ENCODE data around the gene HDAC4. TPM values are rescaled to one million over a fixed set of nuclear protein-coding genes. Genes with fewer than 3 reads are reported as not detected.
A peak's percentile ranks its signal among the peaks of the same experiment; 100 is the strongest.

Gene HDAC4
- polyA plus RNA-seq, 2 of the 4 experiments (the other 2 are of a cell fraction) = 8.6 to 10.4 TPM

DNA sequence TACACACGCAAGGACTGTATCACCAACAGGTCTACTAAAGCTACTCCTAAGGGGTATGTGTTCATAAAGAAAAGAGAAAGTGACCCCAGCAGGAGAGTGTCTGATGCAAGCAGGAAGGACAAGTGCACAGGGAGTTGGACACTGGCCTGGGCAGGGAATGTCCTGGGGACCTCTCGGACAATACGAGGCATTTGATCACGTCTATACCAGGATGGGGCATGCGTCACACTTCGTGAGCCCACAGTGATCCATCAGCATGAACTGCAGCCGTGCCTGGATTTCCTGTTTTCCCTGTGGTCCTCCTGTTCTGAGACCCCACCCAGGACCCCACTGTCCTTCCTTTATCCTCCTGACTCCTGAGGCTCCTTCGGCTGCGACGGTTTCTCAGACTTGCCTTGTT, 113.9 kb downstream of the HDAC4 start:
- ATAC-seq (peak in 1 of 2 experiments; percentile 34; a peak in 2 of 6 replicates), FAIRE-seq (no peak), DNase-seq (ENCODE audit: low read depth in 1 of 2, low spot score in 1 of 2) (no peak)
- H3K9me3 ChIP-seq = no peaks in the 10 kb centered on the region
- no peak overlapping the region for H3K4me3 ChIP-seq
- H3K4me2 ChIP-seq = no peak overlapping the region
- H3K27ac ChIP-seq = peak overlapping the region in 1 of 2 experiments; percentile 45; a peak in 3 of 6 replicates
- 98% methylated on average over 10 of the region's 10 CpGs for WGBS (ENCODE audit: missing lambda C conversion rate)
- ChIA-PET POLR2A (no interaction called here), CTCF (no interaction called here)
- peaks cover 30% of the 10 kb centered on the region for H3K4me1 ChIP-seq
- TF ChIP-seq HEYL (CRISPR knock-in tag; IDR thresholded peaks at IDR 0.05) (no peak), FOXS1 (CRISPR knock-in tag; IDR thresholded peaks at IDR 0.05) (no peak), CHD4 (IDR thresholded peaks at IDR 0.05; ENCODE audit: borderline replicate concordance) (no peak), ATOH8 (CRISPR knock-in tag; IDR thresholded peaks at IDR 0.05; ENCODE audit: low read depth) (no peak), HDAC2 (IDR thresholded peaks at IDR 0.05) (no peak), NFE2L2 (conservative IDR thresholded peaks at IDR 0.05; ENCODE audit: low read length) (no peak), HMGXB4 (CRISPR knock-in tag; IDR thresholded peaks at IDR 0.05; ENCODE audit: borderline replicate concordance) (no peak), HOXB5 (CRISPR knock-in tag; IDR thresholded peaks at IDR 0.05) (no peak), POLR2A (IDR thresholded peaks at IDR 0.05; ENCODE audit: low read length) (no peak)
- TF ChIP-seq, protein P1, sequence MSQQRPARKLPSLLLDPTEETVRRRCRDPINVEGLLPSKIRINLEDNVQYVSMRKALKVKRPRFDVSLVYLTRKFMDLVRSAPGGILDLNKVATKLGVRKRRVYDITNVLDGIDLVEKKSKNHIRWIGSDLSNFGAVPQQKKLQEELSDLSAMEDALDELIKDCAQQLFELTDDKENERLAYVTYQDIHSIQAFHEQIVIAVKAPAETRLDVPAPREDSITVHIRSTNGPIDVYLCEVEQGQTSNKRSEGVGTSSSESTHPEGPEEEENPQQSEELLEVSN (IDR thresholded peaks at IDR 0.05; ENCODE audit: borderline replicate concordance, low read depth) = no peak
- TF ChIP-seq, protein P2, sequence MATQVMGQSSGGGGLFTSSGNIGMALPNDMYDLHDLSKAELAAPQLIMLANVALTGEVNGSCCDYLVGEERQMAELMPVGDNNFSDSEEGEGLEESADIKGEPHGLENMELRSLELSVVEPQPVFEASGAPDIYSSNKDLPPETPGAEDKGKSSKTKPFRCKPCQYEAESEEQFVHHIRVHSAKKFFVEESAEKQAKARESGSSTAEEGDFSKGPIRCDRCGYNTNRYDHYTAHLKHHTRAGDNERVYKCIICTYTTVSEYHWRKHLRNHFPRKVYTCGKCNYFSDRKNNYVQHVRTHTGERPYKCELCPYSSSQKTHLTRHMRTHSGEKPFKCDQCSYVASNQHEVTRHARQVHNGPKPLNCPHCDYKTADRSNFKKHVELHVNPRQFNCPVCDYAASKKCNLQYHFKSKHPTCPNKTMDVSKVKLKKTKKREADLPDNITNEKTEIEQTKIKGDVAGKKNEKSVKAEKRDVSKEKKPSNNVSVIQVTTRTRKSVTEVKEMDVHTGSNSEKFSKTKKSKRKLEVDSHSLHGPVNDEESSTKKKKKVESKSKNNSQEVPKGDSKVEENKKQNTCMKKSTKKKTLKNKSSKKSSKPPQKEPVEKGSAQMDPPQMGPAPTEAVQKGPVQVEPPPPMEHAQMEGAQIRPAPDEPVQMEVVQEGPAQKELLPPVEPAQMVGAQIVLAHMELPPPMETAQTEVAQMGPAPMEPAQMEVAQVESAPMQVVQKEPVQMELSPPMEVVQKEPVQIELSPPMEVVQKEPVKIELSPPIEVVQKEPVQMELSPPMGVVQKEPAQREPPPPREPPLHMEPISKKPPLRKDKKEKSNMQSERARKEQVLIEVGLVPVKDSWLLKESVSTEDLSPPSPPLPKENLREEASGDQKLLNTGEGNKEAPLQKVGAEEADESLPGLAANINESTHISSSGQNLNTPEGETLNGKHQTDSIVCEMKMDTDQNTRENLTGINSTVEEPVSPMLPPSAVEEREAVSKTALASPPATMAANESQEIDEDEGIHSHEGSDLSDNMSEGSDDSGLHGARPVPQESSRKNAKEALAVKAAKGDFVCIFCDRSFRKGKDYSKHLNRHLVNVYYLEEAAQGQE (IDR thresholded peaks at IDR 0.05) = no peak

DNA sequence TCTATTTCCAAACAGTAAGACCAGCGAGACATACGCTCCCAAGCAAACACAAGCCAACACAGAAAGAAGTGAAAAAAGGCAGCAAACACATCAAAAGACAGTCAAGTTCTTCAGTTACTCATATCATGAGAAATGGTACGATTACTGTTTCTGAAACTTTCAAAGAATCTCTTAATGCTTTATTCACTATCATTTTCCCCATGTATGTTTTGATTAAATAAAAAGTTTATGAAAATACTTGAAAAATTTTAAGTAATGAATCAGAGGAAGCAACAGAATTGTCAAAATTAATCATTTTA, 114.9 kb downstream of the HDAC4 start:
- WGBS (ENCODE audit: missing lambda C conversion rate) = 85% methylated on average over 3 of the region's 3 CpGs
- Histone ChIP-seq H3K4me1 (peaks cover 31% of the 10 kb centered on the region), H3K27ac (peak overlapping the region in 1 of 2 experiments; percentile 99; a peak in 3 of 6 replicates), H3K4me2 (no peak overlapping the region), H3K4me3 (no peak overlapping the region), H3K9me3 (no peaks in the 10 kb centered on the region)
- ChIA-PET CTCF (no interaction called here), POLR2A (no interaction called here)
- FAIRE-seq (no peak), ATAC-seq (no peak), DNase-seq (ENCODE audit: low read depth in 1 of 2, low spot score in 1 of 2) (no peak)
- TF ChIP-seq HEYL (CRISPR knock-in tag; IDR thresholded peaks at IDR 0.05) (no peak), HDAC2 (IDR thresholded peaks at IDR 0.05) (no peak), ZC3H11A (IDR thresholded peaks at IDR 0.05) (no peak)

DNA sequence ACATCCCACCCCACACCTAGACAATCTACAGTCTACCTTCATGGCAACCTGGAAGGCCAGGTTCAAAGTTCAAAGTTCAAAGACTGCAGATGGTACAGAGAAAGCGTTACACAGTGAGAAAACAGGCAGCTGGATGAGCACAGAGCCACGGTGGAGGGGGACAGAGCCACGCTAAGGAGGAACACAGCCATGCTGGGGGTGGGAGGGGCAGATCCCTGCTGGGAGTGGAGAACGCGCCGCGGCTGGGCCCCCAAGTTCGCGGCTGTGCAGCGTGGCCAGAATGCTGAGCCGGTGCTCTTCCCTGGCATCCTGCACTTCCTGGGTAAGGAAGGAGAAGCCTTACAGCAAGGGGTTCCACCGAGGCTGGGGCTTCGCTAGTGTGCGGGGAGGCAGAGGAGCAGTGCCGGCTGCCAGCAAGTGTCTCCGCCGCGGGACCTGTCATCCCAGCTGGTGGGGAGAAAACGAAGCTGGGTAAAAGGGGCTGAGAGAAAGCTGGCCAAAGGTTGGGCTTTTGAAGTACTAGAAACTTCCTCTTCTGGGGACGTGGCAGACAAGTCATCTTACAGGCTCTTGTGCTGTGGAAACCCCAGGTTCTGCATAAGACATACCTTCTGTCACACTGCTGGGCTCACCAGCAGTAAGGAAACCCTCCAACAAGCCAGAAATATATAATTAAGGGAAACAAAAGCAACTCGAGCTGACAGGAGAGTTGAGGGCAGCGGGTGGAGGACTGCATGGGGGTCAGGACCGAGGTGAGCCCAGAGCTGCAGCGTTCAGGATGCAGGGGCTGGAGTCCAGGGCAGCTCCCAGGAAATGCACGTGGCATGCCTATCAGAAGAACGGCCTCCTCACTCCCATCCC, 115.5 kb downstream of the HDAC4 start:
- POLR2A ChIA-PET = no interaction called here
- Histone ChIP-seq H3K4me3 (no peak overlapping the region), H3K27ac (peak overlapping the region; percentile 13 to 99; a peak in 3 of 6 replicates), H3K4me2 (0 out of 3 replicates have a peak overlapping the region, but pooled peaks have one; percentile 14), H3K9me3 (no peaks in the 10 kb centered on the region), H3K4me1 (peaks cover 37% of the 10 kb centered on the region)
- 88% methylated on average over 25 of the region's 26 CpGs for WGBS (ENCODE audit: missing lambda C conversion rate)
- DNase-seq (ENCODE audit: low read depth in 1 of 2, low spot score in 1 of 2) (no peak), FAIRE-seq (no peak), ATAC-seq (no peak)
- CTCF ChIA-PET = interaction anchor here (1.2 to 1.6 kb wide), 2 partner anchors 10 to 707 kb away, joined by 3 to 4 read pairs; no protein-coding TSS in a partner anchor
- no peak for TF ChIP-seq HDAC2 (IDR thresholded peaks at IDR 0.05)
- no peak for TF ChIP-seq RAD21 (conservative IDR thresholded peaks at IDR 0.05 in 1 of 2, IDR thresholded peaks at IDR 0.05 in 1 of 2)
- TF ChIP-seq HOXB13 (CRISPR knock-in tag; IDR thresholded peaks at IDR 0.05; ENCODE audit: low read depth) = no peak
- TF ChIP-seq, protein P2 (IDR thresholded peaks at IDR 0.05) = no peak
- TF ChIP-seq HOXA7 (CRISPR knock-in tag; IDR thresholded peaks at IDR 0.05) = no peak
- no peak for TF ChIP-seq JUN (IDR thresholded peaks at IDR 0.05)
- no peak for TF ChIP-seq BHLHE40 (IDR thresholded peaks at IDR 0.05; ENCODE audit: low read depth, low read length)
- no peak for TF ChIP-seq CTCF (IDR thresholded peaks at IDR 0.05)

Data from A549 (cell line).